PC-9 (cell line): ENCODE measurements around the gene NXN.

Source experiments
- CTCF ChIP-seq: fragments of 200-600 bp; sonication (generic); conservative IDR thresholded peaks from 2 replicates; pipeline ENCODE4 v1.6.1; 2017; ENCODE audit warnings: mixed run types, antibody characterized with exemption, mild to moderate bottlenecking, moderate library complexity
- EZH2 ChIP-seq: fragments of 200-600 bp; sonication (generic); IDR thresholded peaks from 2 replicates; pipeline ENCODE4 v1.8.0; 2017; ENCODE audit warnings: antibody characterized with exemption, low read depth

- TF ChIP-seq CTCF (no peak), EZH2 (no peak)
Measured at GRCh38 chr17:826778-827177, 152.8 kb downstream of the NXN start.
